Astrocyte (in vitro differentiated cells and primary cell): ENCODE results near the gene ADIPOR2. TPM values are rescaled to one million over a fixed set of nuclear protein-coding genes. Genes with fewer than 3 reads are reported as not detected.

Experiments used
- DNase-seq: peaks from one replicate; pipeline ENCODE4 v3.0.0-alpha.2; 2010; ENCODE audit warnings: low read depth
- FAIRE-seq: peaks from 2 replicates; lab custom pipeline; 2011; peaks lifted over from hg19 to GRCh38; lab: Jason Lieb, UNC
- H2AFZ ChIP-seq: 2 replicates; pipeline ENCODE4 v1.6.0; 2012; ENCODE audit warnings: low read depth, low read length, inconsistent platforms
- H3K27ac ChIP-seq: 2 replicates; pipeline ENCODE4 v1.5.1; 2011; ENCODE audit warnings: low read depth, low read length, inconsistent platforms
- H3K27me3 ChIP-seq: 2 replicates; pipeline ENCODE4 v1.6.0; 2011; ENCODE audit warnings: low read length, inconsistent platforms; ENCODE audit not compliant: insufficient read depth
- H3K36me3 ChIP-seq: 2 replicates; pipeline ENCODE4 v1.5.1; 2011; ENCODE audit warnings: low read length, inconsistent platforms; ENCODE audit not compliant: insufficient read depth
- H3K4me1 ChIP-seq: 2 replicates; pipeline ENCODE4 v1.5.1; 2011; ENCODE audit warnings: low read length, inconsistent platforms; ENCODE audit not compliant: insufficient read depth
- H3K4me2 ChIP-seq: 2 replicates; pipeline ENCODE4 v1.6.0; 2012; ENCODE audit warnings: low read length, inconsistent platforms
- H3K4me3 ChIP-seq: 2 replicates; pipeline ENCODE4 v1.5.1; 2011; ENCODE audit warnings: low read depth, mild to moderate bottlenecking, low read length, inconsistent platforms; ENCODE audit not compliant: insufficient read depth
- H3K79me2 ChIP-seq: 2 replicates; pipeline ENCODE4 v1.6.0; 2012; ENCODE audit warnings: mild to moderate bottlenecking, low read length, inconsistent platforms; ENCODE audit not compliant: insufficient read depth
- H3K9ac ChIP-seq: 2 replicates; pipeline ENCODE4 v1.6.0; 2012; ENCODE audit warnings: mild to moderate bottlenecking, low read length, inconsistent platforms
- H3K9me3 ChIP-seq: 2 replicates; pipeline ENCODE4 v1.5.1; 2012; ENCODE audit warnings: low read depth, mild to moderate bottlenecking, low read length, inconsistent platforms; ENCODE audit not compliant: insufficient read depth
- H4K20me1 ChIP-seq: 2 replicates; pipeline ENCODE4 v1.6.0; 2012; ENCODE audit warnings: low read length, inconsistent platforms; ENCODE audit not compliant: insufficient read depth
- H3K27ac Mint-ChIP-seq: one replicate; pipeline ENCODE4 v1.8.0; 2021; ENCODE audit warnings: mild to moderate bottlenecking, mixed read lengths; ENCODE audit not compliant: unreplicated experiment
- H3K27me3 Mint-ChIP-seq: one replicate; pipeline ENCODE4 v1.8.0; 2021; ENCODE audit warnings: low read depth, mixed read lengths; ENCODE audit not compliant: unreplicated experiment
- H3K36me3 Mint-ChIP-seq: one replicate; pipeline ENCODE4 v1.8.0; 2021; ENCODE audit warnings: low read depth, mixed read lengths; ENCODE audit not compliant: unreplicated experiment
- H3K4me1 Mint-ChIP-seq: one replicate; pipeline ENCODE4 v1.8.0; 2021; ENCODE audit warnings: low read depth, mixed read lengths; ENCODE audit not compliant: unreplicated experiment
- H3K4me3 Mint-ChIP-seq: one replicate; pipeline ENCODE4 v1.8.0; 2021; ENCODE audit warnings: mild to moderate bottlenecking, moderate library complexity, mixed read lengths; ENCODE audit not compliant: unreplicated experiment
- H3K9me3 Mint-ChIP-seq: one replicate; pipeline ENCODE4 v1.8.0; 2021; ENCODE audit warnings: mild to moderate bottlenecking, mixed read lengths; ENCODE audit not compliant: unreplicated experiment
- EZH2 ChIP-seq: IDR thresholded peaks from 2 replicates; pipeline ENCODE4 v1.6.1; 2012; ENCODE audit warnings: mild to moderate bottlenecking, low read length, inconsistent platforms; ENCODE audit not compliant: insufficient read depth
- total RNA-seq: library from RNA; stranded (reverse); gene quantifications from 2 replicates; pipeline ENCODE4 v1.2.1, GENCODE V29; 2021
- TF ChIP-seq, protein P1 (sequence below): IDR thresholded peaks from 2 replicates; pipeline ENCODE4 v1.5.1; 2011; ENCODE audit warnings: low read depth, mild to moderate bottlenecking, inconsistent platforms, low read length, moderate library complexity; ENCODE audit not compliant: insufficient read depth

Gene ADIPOR2
- total RNA-seq, 1 donor from 2014 or later: 56.6 TPM

DNA sequence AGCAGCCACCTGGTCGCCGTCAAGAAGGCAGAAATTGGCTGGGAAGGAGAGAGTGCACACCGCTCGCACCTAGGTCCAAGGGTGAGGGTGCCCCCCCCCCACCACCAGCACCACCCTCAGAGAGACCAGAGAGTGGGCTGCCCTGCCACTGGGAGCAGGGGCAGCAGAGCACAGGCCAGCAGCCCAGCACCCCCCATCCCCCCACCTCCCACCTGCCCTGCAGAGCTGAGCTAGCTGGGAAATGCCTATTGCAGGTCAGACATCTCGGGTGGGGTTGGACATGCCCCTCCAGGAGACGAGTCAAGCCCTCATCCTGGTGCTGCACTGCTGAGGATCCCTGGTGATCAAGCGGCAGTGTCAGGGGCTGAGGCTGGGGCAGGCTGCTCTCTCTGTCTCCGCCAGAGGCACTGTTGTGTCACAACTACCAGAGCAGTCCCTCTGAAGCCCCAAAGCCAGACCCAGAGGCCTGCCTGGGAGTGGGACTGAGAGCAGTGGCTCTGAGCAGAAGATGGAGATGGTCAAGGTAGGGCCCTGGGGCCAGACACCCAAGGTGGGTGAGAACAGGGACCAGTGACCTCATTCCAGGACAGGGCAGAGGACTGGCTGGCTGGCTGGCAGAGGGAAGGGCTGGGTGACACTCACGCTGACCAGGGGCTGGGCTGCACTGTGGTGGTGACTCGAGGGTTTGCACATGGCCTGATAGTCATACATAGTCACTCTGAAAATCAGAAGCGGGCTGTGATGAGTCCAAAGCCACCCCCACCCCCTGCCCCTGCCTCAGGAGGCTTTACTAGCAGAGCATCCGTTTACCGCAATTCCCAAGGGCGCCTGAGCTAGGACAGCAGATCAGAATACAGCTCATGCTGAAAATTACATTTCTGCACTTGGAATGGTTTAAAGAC is 109.8 kb downstream of the ADIPOR2 start:
- Mint-ChIP-seq H3K9me3 (peaks cover 2% of the 10 kb centered on the region), H3K4me3 (no peak overlapping the region), H3K36me3 (no peaks in the 10 kb centered on the region), H3K27ac (no peak overlapping the region), H3K4me1 (no peaks in the 10 kb centered on the region), H3K27me3 (peaks cover 5% of the 10 kb centered on the region)
- FAIRE-seq: no peak
- no peak overlapping the region for H3K4me2 ChIP-seq
- no peak overlapping the region for H2AFZ ChIP-seq
- TF ChIP-seq EZH2: no peak
- TF ChIP-seq, protein P1, sequence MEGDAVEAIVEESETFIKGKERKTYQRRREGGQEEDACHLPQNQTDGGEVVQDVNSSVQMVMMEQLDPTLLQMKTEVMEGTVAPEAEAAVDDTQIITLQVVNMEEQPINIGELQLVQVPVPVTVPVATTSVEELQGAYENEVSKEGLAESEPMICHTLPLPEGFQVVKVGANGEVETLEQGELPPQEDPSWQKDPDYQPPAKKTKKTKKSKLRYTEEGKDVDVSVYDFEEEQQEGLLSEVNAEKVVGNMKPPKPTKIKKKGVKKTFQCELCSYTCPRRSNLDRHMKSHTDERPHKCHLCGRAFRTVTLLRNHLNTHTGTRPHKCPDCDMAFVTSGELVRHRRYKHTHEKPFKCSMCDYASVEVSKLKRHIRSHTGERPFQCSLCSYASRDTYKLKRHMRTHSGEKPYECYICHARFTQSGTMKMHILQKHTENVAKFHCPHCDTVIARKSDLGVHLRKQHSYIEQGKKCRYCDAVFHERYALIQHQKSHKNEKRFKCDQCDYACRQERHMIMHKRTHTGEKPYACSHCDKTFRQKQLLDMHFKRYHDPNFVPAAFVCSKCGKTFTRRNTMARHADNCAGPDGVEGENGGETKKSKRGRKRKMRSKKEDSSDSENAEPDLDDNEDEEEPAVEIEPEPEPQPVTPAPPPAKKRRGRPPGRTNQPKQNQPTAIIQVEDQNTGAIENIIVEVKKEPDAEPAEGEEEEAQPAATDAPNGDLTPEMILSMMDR: no peak
- H3K9me3 ChIP-seq: no peaks in the 10 kb centered on the region
- H3K79me2 ChIP-seq: no peaks in the 10 kb centered on the region
- H3K27me3 ChIP-seq: no peaks in the 10 kb centered on the region
- DNase-seq: no peak
- no peaks in the 10 kb centered on the region for H3K36me3 ChIP-seq
- no peak overlapping the region for H3K4me3 ChIP-seq
- H3K4me1 ChIP-seq: peaks cover 9% of the 10 kb centered on the region
- H3K27ac ChIP-seq: no peak overlapping the region
- H4K20me1 ChIP-seq: no peaks in the 10 kb centered on the region
- H3K9ac ChIP-seq: no peak overlapping the region

DNA sequence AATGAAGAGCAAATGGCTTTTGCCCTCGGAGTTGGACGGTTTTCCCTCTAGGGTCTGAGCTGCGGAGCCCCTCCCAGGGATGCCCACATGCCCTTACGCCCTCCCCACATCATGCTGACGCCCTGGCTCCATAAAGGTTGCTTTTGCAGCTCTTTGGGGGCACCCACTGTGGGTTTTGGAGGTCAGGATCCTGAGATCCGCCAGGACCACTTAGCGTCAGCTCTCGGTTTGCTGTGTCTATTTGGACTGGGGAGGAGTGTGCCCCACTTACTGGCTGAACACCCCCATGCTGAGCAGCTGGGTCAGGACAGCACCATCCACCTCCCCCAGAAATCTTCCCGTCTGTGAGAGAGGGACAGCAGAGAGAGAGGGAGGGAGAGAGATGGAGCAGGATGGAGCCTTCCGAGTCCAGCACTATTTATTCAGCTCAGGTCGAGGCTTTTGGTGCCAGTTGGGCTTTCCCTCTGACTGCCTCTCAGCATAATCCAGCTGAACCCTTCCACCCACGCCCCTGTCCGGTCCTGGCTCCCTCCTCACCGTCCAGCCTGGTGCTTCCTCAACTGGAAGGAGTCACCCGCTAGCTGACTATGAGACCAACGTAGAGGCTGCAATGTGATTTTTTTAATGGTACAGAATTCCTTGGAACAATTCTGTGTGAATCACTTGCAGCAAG is 110.6 kb downstream of the ADIPOR2 start:
- no peaks in the 10 kb centered on the region for H3K79me2 ChIP-seq
- H2AFZ ChIP-seq: no peak overlapping the region
- Mint-ChIP-seq H3K9me3 (peaks cover 2% of the 10 kb centered on the region), H3K27ac (no peak overlapping the region), H3K27me3 (peaks cover 5% of the 10 kb centered on the region), H3K36me3 (no peaks in the 10 kb centered on the region), H3K4me1 (no peaks in the 10 kb centered on the region), H3K4me3 (no peak overlapping the region)
- H3K9me3 ChIP-seq: no peaks in the 10 kb centered on the region
- H3K4me3 ChIP-seq: no peak overlapping the region
- H3K27ac ChIP-seq: no peak overlapping the region
- no peaks in the 10 kb centered on the region for H3K27me3 ChIP-seq
- no peak overlapping the region for H3K4me2 ChIP-seq
- H3K36me3 ChIP-seq: no peaks in the 10 kb centered on the region
- H3K9ac ChIP-seq: no peak overlapping the region
- H4K20me1 ChIP-seq: no peaks in the 10 kb centered on the region
- peaks cover 6% of the 10 kb centered on the region for H3K4me1 ChIP-seq
- DNase-seq: peak; percentile 66
- no peak for FAIRE-seq
- TF ChIP-seq, protein P1: no peak
- TF ChIP-seq EZH2: no peak
